GM19240 (cell line): ENCODE measurements around the gene DMPK.
"Not testable (repeated sequence)": the region's sequence is repeated elsewhere in the genome, so short reads cannot be mapped to it uniquely, and the experiment has no call there.

Experiments
- DNase-seq: peaks from one replicate; pipeline ENCODE4 v3.0.0; 2011; ENCODE audit warnings: low spot score; ENCODE audit not compliant: insufficient read length

The DMPK gene

GRCh38 chr19:45746866-45747265, 35.4 kb downstream of the DMPK start:
- DNase-seq: no peak

GRCh38 chr19:45745606-45746005, 36.7 kb downstream of the DMPK start:
- no peak for DNase-seq

- DNase-seq: no peak
Observed at GRCh38 chr19:45742969-45743368, 39.3 kb downstream of the DMPK start.

- no peak for DNase-seq
Observed at GRCh38 chr19:45739498-45740439, 42.5 kb downstream of the DMPK start.

- no peak for DNase-seq
Observed at GRCh38 chr19:45733160-45733810, 49.0 kb downstream of the DMPK start, which contains the start of gene MEIOSIN. MEIOSIN (plus strand) TSS chr19:45733439; CDS start chr19:45735377, 1,938 bp downstream.

- peak; percentile 95 for DNase-seq
Observed at GRCh38 chr19:45730368-45731288, 51.7 kb downstream of the DMPK start, which contains the start of gene FBXO46. FBXO46 (minus strand) TSS chr19:45730896; CDS start chr19:45713495, 17,401 bp downstream.

GRCh38 chr19:45729800-45730290, 52.4 kb downstream of the DMPK start:
- no peak for DNase-seq

GRCh38 chr19:45728683-45729082, 53.6 kb downstream of the DMPK start:
- not testable (repeated sequence) for DNase-seq

GRCh38 chr19:45720065-45720464, 62.2 kb downstream of the DMPK start:
- DNase-seq: not testable (repeated sequence)
